ENCODE results near the gene RFFL.

DNA sequence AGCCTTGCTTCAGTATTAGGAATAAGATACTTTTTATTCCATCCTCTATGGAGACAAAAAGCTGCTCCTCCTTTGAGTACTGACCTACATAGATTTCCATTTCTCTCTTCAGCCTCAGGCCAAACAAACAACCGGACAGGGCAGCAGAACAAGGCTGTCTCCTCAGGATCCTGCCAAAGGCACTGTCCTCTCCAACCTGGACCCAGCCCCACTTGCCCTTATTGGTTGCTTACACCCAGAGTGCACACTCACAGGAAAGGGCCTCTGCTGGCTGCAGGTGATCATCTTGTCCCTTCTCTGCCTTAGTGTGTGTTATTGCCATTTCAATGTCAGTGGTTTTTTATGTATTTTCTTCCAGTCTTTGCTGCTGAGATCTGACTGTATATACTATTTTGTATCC lies 56.5 kb downstream of the RFFL start:
- TF ChIP-seq POLR2AphosphoS5 (IDR thresholded peaks at IDR 0.05) (no peak), RAD21 (conservative IDR thresholded peaks at IDR 0.05) (no peak), REST (IDR thresholded peaks at IDR 0.05; ENCODE audit: borderline replicate concordance) (no peak)

All from neural cell (in vitro differentiated cells).